Measurements from ENCODE around the gene STK38.

DNA sequence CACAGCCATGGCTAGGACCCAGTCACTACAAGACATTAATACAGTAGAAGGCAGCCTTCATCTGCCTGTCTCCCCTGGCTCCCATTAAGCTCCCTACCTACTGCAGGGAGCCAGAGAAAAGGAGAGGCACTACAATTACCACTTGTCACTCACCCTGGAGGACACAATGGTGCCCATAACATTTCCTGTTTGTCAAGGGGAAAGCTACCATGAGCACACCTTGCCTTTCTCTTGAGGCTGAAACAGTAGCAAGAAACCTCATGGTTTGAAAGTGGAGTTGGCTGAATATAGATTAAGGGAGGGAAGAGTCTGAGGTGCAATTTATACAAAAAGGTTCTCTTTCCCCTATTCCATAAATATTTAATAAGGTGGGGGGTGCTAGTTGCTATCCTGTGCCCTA is 27.9 kb downstream of the STK38 start:
- TF ChIP-seq, protein P1, sequence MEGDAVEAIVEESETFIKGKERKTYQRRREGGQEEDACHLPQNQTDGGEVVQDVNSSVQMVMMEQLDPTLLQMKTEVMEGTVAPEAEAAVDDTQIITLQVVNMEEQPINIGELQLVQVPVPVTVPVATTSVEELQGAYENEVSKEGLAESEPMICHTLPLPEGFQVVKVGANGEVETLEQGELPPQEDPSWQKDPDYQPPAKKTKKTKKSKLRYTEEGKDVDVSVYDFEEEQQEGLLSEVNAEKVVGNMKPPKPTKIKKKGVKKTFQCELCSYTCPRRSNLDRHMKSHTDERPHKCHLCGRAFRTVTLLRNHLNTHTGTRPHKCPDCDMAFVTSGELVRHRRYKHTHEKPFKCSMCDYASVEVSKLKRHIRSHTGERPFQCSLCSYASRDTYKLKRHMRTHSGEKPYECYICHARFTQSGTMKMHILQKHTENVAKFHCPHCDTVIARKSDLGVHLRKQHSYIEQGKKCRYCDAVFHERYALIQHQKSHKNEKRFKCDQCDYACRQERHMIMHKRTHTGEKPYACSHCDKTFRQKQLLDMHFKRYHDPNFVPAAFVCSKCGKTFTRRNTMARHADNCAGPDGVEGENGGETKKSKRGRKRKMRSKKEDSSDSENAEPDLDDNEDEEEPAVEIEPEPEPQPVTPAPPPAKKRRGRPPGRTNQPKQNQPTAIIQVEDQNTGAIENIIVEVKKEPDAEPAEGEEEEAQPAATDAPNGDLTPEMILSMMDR (conservative IDR thresholded peaks at IDR 0.05; ENCODE audit: low read length) = no peak
- no peak for TF ChIP-seq EZH2phosphoT487 (IDR thresholded peaks at IDR 0.05; ENCODE audit: borderline replicate concordance)

All from Loucy (cell line).